ENCODE data around the gene CASS4. TPM values are rescaled to one million over a fixed set of nuclear protein-coding genes. Genes with fewer than 3 reads are reported as not detected.

CASS4 gene
- total RNA-seq, 6 experiments from 2014 or later, result 0.66 to 2.1 (median 0.83) TPM

DNA sequence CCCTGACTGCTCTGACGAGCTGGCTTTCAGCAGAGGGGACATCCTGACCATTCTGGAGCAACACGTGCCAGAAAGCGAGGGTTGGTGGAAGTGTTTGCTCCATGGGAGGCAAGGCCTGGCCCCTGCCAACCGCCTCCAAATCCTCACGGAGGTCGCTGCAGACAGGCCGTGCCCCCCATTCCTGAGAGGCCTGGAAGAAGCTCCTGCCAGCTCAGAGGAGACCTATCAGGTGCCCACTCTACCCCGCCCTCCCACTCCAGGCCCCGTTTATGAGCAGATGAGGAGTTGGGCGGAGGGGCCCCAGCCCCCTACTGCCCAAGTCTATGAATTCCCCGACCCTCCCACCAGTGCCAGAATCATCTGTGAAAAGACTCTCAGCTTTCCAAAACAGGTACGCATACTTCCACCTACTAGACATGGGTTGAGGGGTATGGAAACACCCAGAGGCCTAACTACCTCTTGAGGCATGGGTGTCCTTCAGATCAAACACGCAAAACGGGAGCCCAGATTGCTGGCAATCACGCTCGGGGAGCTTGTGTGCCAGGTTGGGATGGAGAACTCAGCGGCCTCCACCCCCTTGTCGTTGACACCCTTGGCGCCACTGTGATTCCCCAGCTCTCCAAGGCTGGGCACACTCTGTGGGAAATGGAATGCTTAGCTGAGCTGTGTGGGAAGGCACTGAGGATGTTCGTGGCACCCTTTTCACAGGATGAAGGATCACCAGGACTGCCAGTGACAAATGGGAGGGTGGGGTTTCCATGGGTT is 25.3 kb downstream of the CASS4 start:
- Histone ChIP-seq H3K27ac (no peak overlapping the region), H3K9me3 (no peaks in the 10 kb centered on the region), H3K4me3 (no peak overlapping the region), H3K36me3 (no peaks in the 10 kb centered on the region), H3K27me3 (no peaks in the 10 kb centered on the region), H3K4me1 (no peaks in the 10 kb centered on the region)
- TF ChIP-seq POLR2A (IDR thresholded peaks at IDR 0.05), result no peak
- TF ChIP-seq, protein P1, sequence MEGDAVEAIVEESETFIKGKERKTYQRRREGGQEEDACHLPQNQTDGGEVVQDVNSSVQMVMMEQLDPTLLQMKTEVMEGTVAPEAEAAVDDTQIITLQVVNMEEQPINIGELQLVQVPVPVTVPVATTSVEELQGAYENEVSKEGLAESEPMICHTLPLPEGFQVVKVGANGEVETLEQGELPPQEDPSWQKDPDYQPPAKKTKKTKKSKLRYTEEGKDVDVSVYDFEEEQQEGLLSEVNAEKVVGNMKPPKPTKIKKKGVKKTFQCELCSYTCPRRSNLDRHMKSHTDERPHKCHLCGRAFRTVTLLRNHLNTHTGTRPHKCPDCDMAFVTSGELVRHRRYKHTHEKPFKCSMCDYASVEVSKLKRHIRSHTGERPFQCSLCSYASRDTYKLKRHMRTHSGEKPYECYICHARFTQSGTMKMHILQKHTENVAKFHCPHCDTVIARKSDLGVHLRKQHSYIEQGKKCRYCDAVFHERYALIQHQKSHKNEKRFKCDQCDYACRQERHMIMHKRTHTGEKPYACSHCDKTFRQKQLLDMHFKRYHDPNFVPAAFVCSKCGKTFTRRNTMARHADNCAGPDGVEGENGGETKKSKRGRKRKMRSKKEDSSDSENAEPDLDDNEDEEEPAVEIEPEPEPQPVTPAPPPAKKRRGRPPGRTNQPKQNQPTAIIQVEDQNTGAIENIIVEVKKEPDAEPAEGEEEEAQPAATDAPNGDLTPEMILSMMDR (IDR thresholded peaks at IDR 0.05), result no peak
- 98% methylated on average over 8 of the region's 20 CpGs for WGBS (ENCODE audit: insufficient coverage, low coverage, low lambda C conversion rate, missing lambda C conversion rate)
- no peak for DNase-seq
- no peak for ATAC-seq
- intact Hi-C loops (cut with DNase I), result no loop called here

DNA sequence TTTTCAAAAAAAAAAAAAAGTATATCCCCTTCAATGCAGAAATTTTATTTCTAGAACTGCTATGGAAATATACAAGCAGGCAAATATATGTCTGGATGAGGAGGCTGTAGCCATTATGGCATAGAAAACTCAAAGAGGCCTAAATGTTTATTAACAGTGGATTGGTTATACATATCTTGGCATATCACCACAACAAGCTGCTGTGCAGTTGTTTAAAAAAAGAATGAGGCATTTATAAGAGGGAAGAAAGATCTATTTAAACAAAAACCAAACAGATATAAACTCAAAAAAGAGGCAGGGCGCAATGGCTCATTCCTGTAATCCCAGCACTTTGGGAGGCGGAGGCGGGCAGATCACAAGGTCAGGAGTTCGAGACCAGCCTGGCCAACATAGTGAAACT is 26.2 kb downstream of the CASS4 start:
- DNase-seq, result no peak
- Histone ChIP-seq H3K9me3 (no peaks in the 10 kb centered on the region), H3K27ac (no peak overlapping the region)

DNA sequence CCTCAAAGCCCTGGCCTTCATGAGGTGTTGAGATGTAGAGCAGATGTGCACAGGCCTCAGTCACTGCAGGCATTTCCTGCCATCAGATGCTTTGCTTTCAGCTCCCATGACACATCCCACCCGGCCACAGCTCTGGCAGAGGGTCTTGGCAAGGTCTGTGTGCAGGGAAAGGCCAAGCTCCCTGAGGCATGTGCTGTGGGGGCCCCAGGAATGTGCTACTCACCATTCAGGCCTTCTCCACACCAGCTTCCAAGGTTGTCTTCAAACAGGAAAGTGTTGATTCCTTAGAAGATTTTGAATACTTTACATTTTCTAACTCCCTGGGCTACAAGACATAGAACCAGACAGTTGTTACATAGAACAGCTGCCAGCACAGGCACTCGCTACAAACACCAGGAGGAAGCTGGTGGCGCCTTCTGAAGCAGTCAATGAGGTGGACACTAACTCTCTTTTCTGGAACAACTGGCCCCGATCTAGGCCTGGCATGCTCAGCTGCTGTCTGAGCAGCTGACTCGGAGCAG is 27.8 kb downstream of the CASS4 start:
- no peak for TF ChIP-seq POLR2A (IDR thresholded peaks at IDR 0.05)
- TF ChIP-seq, protein P1 (IDR thresholded peaks at IDR 0.05), result no peak
- no peaks in the 10 kb centered on the region for H3K27me3 ChIP-seq
- no peak for ATAC-seq
- WGBS (ENCODE audit: insufficient coverage, low coverage, low lambda C conversion rate, missing lambda C conversion rate), result 41% methylated on average over 4 of the region's 5 CpGs
- no peaks in the 10 kb centered on the region for H3K36me3 ChIP-seq
- H3K4me1 ChIP-seq, result no peaks in the 10 kb centered on the region
- no peak overlapping the region for H3K4me3 ChIP-seq
- H3K9me3 ChIP-seq, result no peaks in the 10 kb centered on the region
- intact Hi-C loops (cut with DNase I), result no loop called here
- H3K27ac ChIP-seq, result no peak overlapping the region
- no peak for DNase-seq

More for the DNA sequence above, 26.2 kb downstream of the CASS4 start:
- H3K4me3 ChIP-seq, result no peak overlapping the region
- WGBS (ENCODE audit: insufficient coverage, low coverage, low lambda C conversion rate, missing lambda C conversion rate), result 94% methylated on average over 3 of the region's 4 CpGs
- TF ChIP-seq, protein P1 (IDR thresholded peaks at IDR 0.05), result no peak
- TF ChIP-seq POLR2A (IDR thresholded peaks at IDR 0.05), result no peak
- H3K27me3 ChIP-seq, result no peaks in the 10 kb centered on the region
- no peaks in the 10 kb centered on the region for H3K36me3 ChIP-seq
- no peak for ATAC-seq
- no peaks in the 10 kb centered on the region for H3K4me1 ChIP-seq
- intact Hi-C loops (cut with DNase I), result no loop called here

DNA sequence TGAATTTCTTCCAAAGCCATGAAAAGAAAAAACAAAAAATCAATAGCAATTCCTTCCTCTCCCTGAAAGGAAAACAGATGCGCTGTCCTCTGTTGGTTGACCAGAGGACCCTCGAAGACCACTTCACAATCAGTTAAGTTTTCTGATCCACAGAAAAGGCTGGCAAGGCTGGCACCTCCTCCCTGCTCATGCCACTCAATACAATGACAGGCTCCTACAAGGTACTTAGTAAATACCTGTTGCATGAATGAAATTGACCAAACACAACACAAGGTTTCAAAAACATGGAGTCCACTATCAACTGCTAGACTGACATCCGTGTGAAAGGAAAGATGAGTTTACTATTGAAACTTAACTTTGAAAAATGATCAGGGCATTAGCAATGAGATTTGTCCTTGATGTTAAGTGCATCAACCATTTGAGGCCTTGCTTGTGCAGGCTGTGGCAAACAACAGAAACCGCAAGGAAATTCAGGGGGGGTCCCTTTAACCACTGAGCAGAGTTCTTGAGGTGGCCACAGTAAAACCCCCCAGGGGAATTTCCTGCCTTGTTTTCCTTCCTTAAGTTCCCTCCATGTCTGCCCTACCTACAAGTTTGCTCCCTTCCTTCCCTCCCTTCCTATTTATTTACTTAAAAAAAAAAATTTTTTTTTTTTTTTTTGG is 28.4 kb downstream of the CASS4 start:
- intact Hi-C loops (cut with DNase I), result no loop called here
- TF ChIP-seq, protein P1 (IDR thresholded peaks at IDR 0.05), result no peak
- TF ChIP-seq POLR2A (IDR thresholded peaks at IDR 0.05), result no peak
- Histone ChIP-seq H3K27ac (no peak overlapping the region), H3K27me3 (no peaks in the 10 kb centered on the region), H3K4me1 (no peaks in the 10 kb centered on the region), H3K36me3 (no peaks in the 10 kb centered on the region), H3K9me3 (no peaks in the 10 kb centered on the region), H3K4me3 (no peak overlapping the region)
- DNase-seq (no peak), ATAC-seq (no peak)
- WGBS (ENCODE audit: insufficient coverage, low coverage, low lambda C conversion rate, missing lambda C conversion rate), result 64% methylated on average over 4 of the region's 4 CpGs

All from right lobe of liver (tissue), 6 donors.